ENCODE results near the gene MTARC2.

Gene MTARC2

GRCh38 chr1:220741349-220741748 lies 6.8 kb upstream of the MTARC2 start:
- H3K9ac ChIP-seq (ENCODE audit: low read length) = no peak overlapping the region
- no peaks in the 10 kb centered on the region for H3K4me1 ChIP-seq (ENCODE audit: low read length)
- H3K4me3 ChIP-seq (ENCODE audit: low read length) = no peak overlapping the region
- H3K4me2 ChIP-seq (ENCODE audit: low read length) = no peak overlapping the region
- no peaks in the 10 kb centered on the region for H3K9me3 ChIP-seq (ENCODE audit: insufficient read depth, low read length)
- no peaks in the 10 kb centered on the region for H3K27me3 ChIP-seq (ENCODE audit: low read depth, low read length)
- H3K79me2 ChIP-seq (ENCODE audit: low read length) = no peaks in the 10 kb centered on the region
- H4K20me1 ChIP-seq (ENCODE audit: insufficient read depth, low read length) = no peaks in the 10 kb centered on the region
- no peaks in the 10 kb centered on the region for H3K36me3 ChIP-seq (replicated peaks; ENCODE audit: low read depth, low read length)
- H2AFZ ChIP-seq (ENCODE audit: low read depth, low read length) = no peak overlapping the region
- H3K27ac ChIP-seq (ENCODE audit: low read length) = no peak overlapping the region
- TF ChIP-seq CTCF (IDR thresholded peaks at IDR 0.05; ENCODE audit: low read depth, low read length) = no peak
- TF ChIP-seq EZH2phosphoT487 (IDR thresholded peaks at IDR 0.05; ENCODE audit: low read depth) = no peak

- H3K27ac ChIP-seq (ENCODE audit: low read length) = no peak overlapping the region
- H3K9ac ChIP-seq (ENCODE audit: low read length) = no peak overlapping the region
- no peak overlapping the region for H2AFZ ChIP-seq (ENCODE audit: low read depth, low read length)
- no peaks in the 10 kb centered on the region for H3K27me3 ChIP-seq (ENCODE audit: low read depth, low read length)
- no peaks in the 10 kb centered on the region for H3K36me3 ChIP-seq (replicated peaks; ENCODE audit: low read depth, low read length)
- no peak overlapping the region for H3K4me2 ChIP-seq (ENCODE audit: low read length)
- H3K4me3 ChIP-seq (ENCODE audit: low read length) = no peak overlapping the region
- H3K79me2 ChIP-seq (ENCODE audit: low read length) = no peaks in the 10 kb centered on the region
- no peaks in the 10 kb centered on the region for H3K9me3 ChIP-seq (ENCODE audit: insufficient read depth, low read length)
- H4K20me1 ChIP-seq (ENCODE audit: insufficient read depth, low read length) = no peaks in the 10 kb centered on the region
- H3K4me1 ChIP-seq (ENCODE audit: low read length) = no peaks in the 10 kb centered on the region
- no peak for TF ChIP-seq EZH2phosphoT487 (IDR thresholded peaks at IDR 0.05; ENCODE audit: low read depth)
- no peak for TF ChIP-seq CTCF (IDR thresholded peaks at IDR 0.05; ENCODE audit: low read depth, low read length)
These were observed 6.3 kb upstream of the MTARC2 start for GRCh38 chr1:220741825-220742224.

GRCh38 chr1:220742520-220742919 lies 5.6 kb upstream of the MTARC2 start:
- Histone ChIP-seq H3K4me2 (ENCODE audit: low read length) (no peak overlapping the region), H3K79me2 (ENCODE audit: low read length) (no peaks in the 10 kb centered on the region), H4K20me1 (ENCODE audit: insufficient read depth, low read length) (no peaks in the 10 kb centered on the region), H3K9me3 (ENCODE audit: insufficient read depth, low read length) (no peaks in the 10 kb centered on the region), H2AFZ (ENCODE audit: low read depth, low read length) (no peak overlapping the region), H3K27ac (ENCODE audit: low read length) (no peak overlapping the region), H3K36me3 (replicated peaks; ENCODE audit: low read depth, low read length) (no peaks in the 10 kb centered on the region), H3K27me3 (ENCODE audit: low read depth, low read length) (no peaks in the 10 kb centered on the region), H3K4me1 (ENCODE audit: low read length) (no peaks in the 10 kb centered on the region), H3K4me3 (ENCODE audit: low read length) (no peak overlapping the region), H3K9ac (ENCODE audit: low read length) (no peak overlapping the region)
- TF ChIP-seq EZH2phosphoT487 (IDR thresholded peaks at IDR 0.05; ENCODE audit: low read depth) (no peak), CTCF (IDR thresholded peaks at IDR 0.05; ENCODE audit: low read depth, low read length) (no peak)

- no peak for TF ChIP-seq EZH2phosphoT487 (IDR thresholded peaks at IDR 0.05; ENCODE audit: low read depth)
- Histone ChIP-seq H3K4me3 (ENCODE audit: low read length) (no peak overlapping the region), H3K36me3 (replicated peaks; ENCODE audit: low read depth, low read length) (no peaks in the 10 kb centered on the region), H3K4me1 (ENCODE audit: low read length) (peaks cover 8% of the 10 kb centered on the region), H3K9me3 (ENCODE audit: insufficient read depth, low read length) (no peaks in the 10 kb centered on the region), H3K27ac (ENCODE audit: low read length) (no peak overlapping the region), H2AFZ (ENCODE audit: low read depth, low read length) (no peak overlapping the region), H3K79me2 (ENCODE audit: low read length) (no peaks in the 10 kb centered on the region), H4K20me1 (ENCODE audit: insufficient read depth, low read length) (no peaks in the 10 kb centered on the region), H3K9ac (ENCODE audit: low read length) (no peak overlapping the region), H3K27me3 (ENCODE audit: low read depth, low read length) (no peaks in the 10 kb centered on the region), H3K4me2 (ENCODE audit: low read length) (no peak overlapping the region)
These were observed 1.3 kb upstream of the MTARC2 start for GRCh38 chr1:220746851-220747250.

Data from OCI-LY3 (cell line).